AG10803 (cell line): ENCODE results near the gene ZNF749.

ENCODE experiments used
- DNase-seq: peaks from one replicate; pipeline ENCODE4 v3.0.0; 2010; ENCODE audit warnings: low read depth
- H3K4me3 ChIP-seq: 2 replicates; pipeline ENCODE4 v1.5.1; 2011; ENCODE audit warnings: mild to moderate bottlenecking, low read length, control low read depth
- CTCF ChIP-seq: conservative IDR thresholded peaks from 2 replicates; pipeline ENCODE4 v1.5.1; 2011; ENCODE audit warnings: mild to moderate bottlenecking, low read length, control low read depth, inconsistent platforms

The ZNF749 gene

GRCh38 chr19:57435062-57435978, at the start of gene ZNF749:
TSS of gene ZNF749 (plus strand) at chr19:57435325. CDS start at chr19:57435579, 254 bp downstream.
- H3K4me3 ChIP-seq, result peak within 1 kb of the TSS; percentile 91
- no peak for TF ChIP-seq CTCF
- peak; percentile 97 for DNase-seq

- peak overlapping the region; percentile 95 for H3K4me3 ChIP-seq
- no peak for TF ChIP-seq CTCF
Observed at GRCh38 chr19:57389194-57389729, 45.9 kb upstream of the ZNF749 start.

DNA sequence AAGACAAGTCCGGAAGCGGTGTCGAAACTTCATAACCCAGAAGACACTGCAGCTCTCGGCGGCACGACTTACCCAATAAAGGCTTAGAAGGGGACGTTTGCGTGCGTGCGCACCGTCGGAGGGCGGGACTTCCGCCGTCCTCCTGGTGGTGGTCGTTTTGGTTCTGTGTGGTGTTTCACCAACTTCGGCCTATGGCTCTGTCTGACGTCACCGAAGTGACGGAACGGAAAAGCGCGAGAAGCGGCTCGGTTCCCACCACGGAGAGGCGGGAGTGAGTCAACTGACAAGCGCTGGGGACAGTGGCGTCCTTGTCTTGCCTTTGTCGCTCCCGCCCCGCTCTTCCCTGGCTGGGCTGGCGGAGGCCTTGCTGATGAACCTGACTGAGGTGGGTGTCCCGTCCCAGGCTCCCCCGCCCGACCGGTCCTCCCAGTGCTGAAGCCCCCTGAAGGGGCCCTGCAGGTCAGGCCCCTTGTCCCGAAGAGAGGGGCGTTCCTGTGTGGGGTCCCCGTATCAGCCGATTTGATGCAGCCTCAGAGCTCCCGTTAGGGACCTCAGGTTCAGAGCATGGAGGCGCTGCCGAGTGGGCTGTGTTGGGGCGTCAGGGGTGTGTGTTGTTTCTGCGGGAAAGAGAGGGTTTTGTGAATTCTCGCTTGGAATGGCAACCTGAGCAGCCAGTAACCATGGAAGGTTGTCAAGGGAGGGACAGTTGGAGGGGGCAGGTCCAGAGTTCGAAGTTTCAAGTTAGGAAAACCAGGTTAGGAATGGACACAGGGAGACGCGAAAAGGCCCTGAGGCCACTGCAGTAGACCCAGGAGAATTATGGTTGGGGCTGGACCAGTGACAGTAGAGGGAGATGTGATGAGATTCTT, 45.2 kb upstream of the ZNF749 start, which contains the start of gene ZNF548:
Gene ZNF548 (plus strand): TSS at position 125 of the 869 bp plus-strand sequence. CDS start 246 bp downstream, at position 371.
- DNase-seq, result peak; percentile 99
- TF ChIP-seq CTCF, result peak; percentile 30
- peak within 1 kb of the TSS; percentile 95 for H3K4me3 ChIP-seq

More at GRCh38 chr19:57389194-57389729, 45.9 kb upstream of the ZNF749 start:
- no peak for DNase-seq

DNA sequence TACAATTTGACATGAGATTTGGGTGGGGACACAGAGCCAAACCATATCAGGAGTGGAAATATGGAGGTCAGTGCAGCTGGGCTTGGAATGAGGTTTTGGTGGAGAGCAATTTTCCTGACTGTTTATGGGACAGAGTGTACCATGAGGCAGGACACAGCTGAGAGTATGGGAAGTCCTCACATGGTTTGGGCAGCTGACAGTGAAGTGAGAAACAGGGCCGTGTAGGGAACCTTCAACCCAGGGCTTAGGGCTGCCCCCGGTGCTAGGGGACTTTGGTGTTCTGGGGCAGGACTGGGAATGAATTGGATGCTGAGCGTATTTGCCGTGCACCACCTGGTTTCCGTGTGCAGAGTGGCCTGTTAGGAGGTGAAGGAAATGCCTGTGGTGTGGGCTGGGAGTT, 39.4 kb upstream of the ZNF749 start:
- TF ChIP-seq CTCF, result no peak
- no peak overlapping the region for H3K4me3 ChIP-seq
- DNase-seq, result no peak

- TF ChIP-seq CTCF, result no peak
Observed at GRCh38 chr19:57398868-57399267, 36.3 kb upstream of the ZNF749 start.

GRCh38 chr19:57403737-57404563, 31.2 kb upstream of the ZNF749 start:
- no peak for DNase-seq
- H3K4me3 ChIP-seq, result no peak overlapping the region
- no peak for TF ChIP-seq CTCF

More at GRCh38 chr19:57398868-57399267, 36.3 kb upstream of the ZNF749 start:
- no peak overlapping the region for H3K4me3 ChIP-seq
- DNase-seq, result no peak
